ENCODE results near the gene SERINC3.

DNA sequence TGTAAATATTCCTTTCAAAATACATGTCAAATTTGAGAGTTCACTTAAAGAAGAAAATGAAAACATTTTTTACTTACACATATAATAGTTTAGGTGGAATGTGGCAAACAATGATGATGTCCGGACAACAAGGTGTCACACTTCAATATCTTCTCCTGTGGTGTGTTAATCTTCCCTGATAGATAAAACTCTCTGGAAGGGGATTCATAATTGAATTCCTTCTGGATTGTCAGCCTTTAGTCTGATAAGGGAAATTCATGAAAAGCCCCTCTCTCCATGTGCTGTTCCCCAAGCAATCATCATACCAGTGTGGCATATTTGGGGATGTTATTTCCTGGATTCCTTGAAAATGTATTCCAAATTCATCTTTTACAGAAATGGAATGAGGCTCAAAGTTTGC is 971 bp upstream of the SERINC3 start:
- TF ChIP-seq, protein P1, sequence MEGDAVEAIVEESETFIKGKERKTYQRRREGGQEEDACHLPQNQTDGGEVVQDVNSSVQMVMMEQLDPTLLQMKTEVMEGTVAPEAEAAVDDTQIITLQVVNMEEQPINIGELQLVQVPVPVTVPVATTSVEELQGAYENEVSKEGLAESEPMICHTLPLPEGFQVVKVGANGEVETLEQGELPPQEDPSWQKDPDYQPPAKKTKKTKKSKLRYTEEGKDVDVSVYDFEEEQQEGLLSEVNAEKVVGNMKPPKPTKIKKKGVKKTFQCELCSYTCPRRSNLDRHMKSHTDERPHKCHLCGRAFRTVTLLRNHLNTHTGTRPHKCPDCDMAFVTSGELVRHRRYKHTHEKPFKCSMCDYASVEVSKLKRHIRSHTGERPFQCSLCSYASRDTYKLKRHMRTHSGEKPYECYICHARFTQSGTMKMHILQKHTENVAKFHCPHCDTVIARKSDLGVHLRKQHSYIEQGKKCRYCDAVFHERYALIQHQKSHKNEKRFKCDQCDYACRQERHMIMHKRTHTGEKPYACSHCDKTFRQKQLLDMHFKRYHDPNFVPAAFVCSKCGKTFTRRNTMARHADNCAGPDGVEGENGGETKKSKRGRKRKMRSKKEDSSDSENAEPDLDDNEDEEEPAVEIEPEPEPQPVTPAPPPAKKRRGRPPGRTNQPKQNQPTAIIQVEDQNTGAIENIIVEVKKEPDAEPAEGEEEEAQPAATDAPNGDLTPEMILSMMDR (IDR thresholded peaks at IDR 0.05), result no peak
- TF ChIP-seq POLR2AphosphoS5 (IDR thresholded peaks at IDR 0.05), result no peak

Data from breast epithelium (tissue), 3 donors.